ENCODE results near the gene LMCD1.

DNA sequence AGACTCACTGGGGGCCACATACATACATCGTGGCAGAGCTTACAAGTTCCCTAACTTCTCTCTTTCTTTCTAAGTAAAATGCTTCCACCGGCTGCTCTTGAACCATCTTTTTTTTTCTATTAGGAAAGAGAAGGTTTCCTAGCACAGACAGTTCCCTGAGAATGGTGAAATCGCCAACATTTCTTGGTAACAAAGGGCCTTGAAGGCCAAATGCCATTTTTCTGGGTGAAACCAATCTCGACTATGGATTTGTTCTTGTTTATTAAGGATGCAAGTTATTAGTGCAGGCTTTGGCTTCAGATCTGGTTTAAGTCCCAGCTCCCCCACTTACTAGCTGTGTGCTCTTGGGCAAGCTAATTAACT lies 3.0 kb downstream of the LMCD1 start:
- TF ChIP-seq, protein P1, sequence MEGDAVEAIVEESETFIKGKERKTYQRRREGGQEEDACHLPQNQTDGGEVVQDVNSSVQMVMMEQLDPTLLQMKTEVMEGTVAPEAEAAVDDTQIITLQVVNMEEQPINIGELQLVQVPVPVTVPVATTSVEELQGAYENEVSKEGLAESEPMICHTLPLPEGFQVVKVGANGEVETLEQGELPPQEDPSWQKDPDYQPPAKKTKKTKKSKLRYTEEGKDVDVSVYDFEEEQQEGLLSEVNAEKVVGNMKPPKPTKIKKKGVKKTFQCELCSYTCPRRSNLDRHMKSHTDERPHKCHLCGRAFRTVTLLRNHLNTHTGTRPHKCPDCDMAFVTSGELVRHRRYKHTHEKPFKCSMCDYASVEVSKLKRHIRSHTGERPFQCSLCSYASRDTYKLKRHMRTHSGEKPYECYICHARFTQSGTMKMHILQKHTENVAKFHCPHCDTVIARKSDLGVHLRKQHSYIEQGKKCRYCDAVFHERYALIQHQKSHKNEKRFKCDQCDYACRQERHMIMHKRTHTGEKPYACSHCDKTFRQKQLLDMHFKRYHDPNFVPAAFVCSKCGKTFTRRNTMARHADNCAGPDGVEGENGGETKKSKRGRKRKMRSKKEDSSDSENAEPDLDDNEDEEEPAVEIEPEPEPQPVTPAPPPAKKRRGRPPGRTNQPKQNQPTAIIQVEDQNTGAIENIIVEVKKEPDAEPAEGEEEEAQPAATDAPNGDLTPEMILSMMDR (conservative IDR thresholded peaks at IDR 0.05; ENCODE audit: low read length) = no peak
- no peak for TF ChIP-seq EZH2phosphoT487 (IDR thresholded peaks at IDR 0.05; ENCODE audit: borderline replicate concordance, low read depth, low read length)
